Measurements from ENCODE around the gene ROBO1. TPM values are rescaled to one million over a fixed set of nuclear protein-coding genes. Genes with fewer than 3 reads are reported as not detected.

The ROBO1 gene
- total and polyA plus RNA-seq, 2 of the 8 experiments (the other 6 are each of a cell fraction or from before 2014, with no cell fraction given): 51.4 to 91.0 TPM

GRCh38 chr3:78589778-78590177 lies 1178.0 kb downstream of the ROBO1 start:
- no peaks in the 10 kb centered on the region; a peak in 1 of 4 replicates for H3K9me3 ChIP-seq (ENCODE audit: insufficient read depth in 2 of 2, low read depth in 1 of 2, low read length in 1 of 2)
- TF ChIP-seq USF2 (IDR thresholded peaks at IDR 0.05; ENCODE audit: low read length): no peak
- no peak for TF ChIP-seq BCL11A (IDR thresholded peaks at IDR 0.05; ENCODE audit: low read depth in 2 of 2, low read length in 2 of 2)
- peak; percentile 49; the same call in 1 of the 2 replicates for TF ChIP-seq POU5F1 (IDR thresholded peaks at IDR 0.05; ENCODE audit: low read depth, low read length)
- H2BK120ac ChIP-seq (replicated peaks; ENCODE audit: low read depth, low read length): no peak overlapping the region
- no peak overlapping the region for H2BK12ac ChIP-seq (ENCODE audit: low read depth, low read length)
- H3K79me2 ChIP-seq (ENCODE audit: control insufficient read depth in 1 of 2, insufficient read depth in 2 of 2, low read length in 2 of 2): no peaks in the 10 kb centered on the region
- WGBS, 2 experiments (ENCODE audit: extremely low coverage in 1 of 2, insufficient coverage in 1 of 2, insufficient read length in 1 of 2, insufficient replicate concordance in 2 of 2, low coverage in 1 of 2, low lambda C conversion rate in 2 of 2, missing lambda C conversion rate in 1 of 2): 15% methylated on average over 1 of the region's 1 CpG; no CpG with 5 or more reads in 1 of the 2 experiments
- no peak overlapping the region for H4K5ac ChIP-seq (ENCODE audit: insufficient read length, low read depth, low read length)
- H3K27ac ChIP-seq (ENCODE audit: low read depth, low read length): no peak overlapping the region
- no peak overlapping the region for H3K4me2 ChIP-seq (ENCODE audit: insufficient read depth in 1 of 2, low read depth in 2 of 2, low read length in 2 of 2)
- no peak overlapping the region for H3K14ac ChIP-seq (ENCODE audit: insufficient read length)
- no peak overlapping the region for H4K91ac ChIP-seq (replicated peaks; ENCODE audit: insufficient read length, low read length)
- H2BK20ac ChIP-seq (ENCODE audit: low read length): no peak overlapping the region
- FAIRE-seq: peak; percentile 60
- DNase-seq (ENCODE audit: low read depth in 1 of 2, low spot score in 2 of 2): no peak
- no peaks in the 10 kb centered on the region for H3K23me2 ChIP-seq (ENCODE audit: low read depth, low read length)
- ChIA-PET POLR2A (ENCODE audit: partially characterized antibody) (no interaction called here), CTCF (ENCODE audit: partially characterized antibody) (interaction anchor here (1.6 kb wide), 1 partner anchor 56 kb away, joined by 5 read pairs; no protein-coding TSS in a partner anchor)
- no peak overlapping the region for H3K18ac ChIP-seq (ENCODE audit: extremely low read depth, low read length)
- H2AFZ ChIP-seq (ENCODE audit: low read length): no peak overlapping the region
- H3K23ac ChIP-seq (ENCODE audit: insufficient read length): no peak overlapping the region
- no peaks in the 10 kb centered on the region; a peak in 2 of 8 replicates for H3K36me3 ChIP-seq (ENCODE audit: control insufficient read depth in 2 of 4, insufficient read depth in 4 of 4, low read length in 3 of 4)
- H3K4ac ChIP-seq (replicated peaks; ENCODE audit: insufficient read length, low read depth, low read length): no peak overlapping the region
- no peak overlapping the region for H3K9ac ChIP-seq (replicated peaks in 1 of 4; ENCODE audit: extremely low read depth in 1 of 4, low read depth in 3 of 4, low read length in 3 of 4)
- no peak overlapping the region for H2AK5ac ChIP-seq (ENCODE audit: low read depth, low read length)
- no peak overlapping the region for H3K4me3 ChIP-seq (ENCODE audit: extremely low read depth in 1 of 4, insufficient read depth in 2 of 4, low read depth in 3 of 4, low read length in 4 of 4)
- H2BK15ac ChIP-seq (ENCODE audit: low read length): no peak overlapping the region
- no peaks in the 10 kb centered on the region for H4K20me1 ChIP-seq (replicated peaks in 1 of 2; ENCODE audit: control insufficient read depth in 1 of 2, insufficient read depth in 2 of 2, low read length in 2 of 2)
- no peak overlapping the region for H2BK5ac ChIP-seq (ENCODE audit: low read depth, low read length)
- no peak overlapping the region for H3K56ac ChIP-seq (replicated peaks; ENCODE audit: insufficient read length, low read depth, low read length)
- H3K27me3 ChIP-seq (replicated peaks in 1 of 4; ENCODE audit: control insufficient read depth in 3 of 4, extremely low read depth in 1 of 4, insufficient read depth in 3 of 4, low read length in 3 of 4): no peaks in the 10 kb centered on the region
- H3K79me1 ChIP-seq (ENCODE audit: low read depth, low read length): no peaks in the 10 kb centered on the region
- H4K8ac ChIP-seq (ENCODE audit: extremely low read depth, insufficient read depth, low read length): no peak overlapping the region
- peaks cover 0 to 10% (median 1%) of the 10 kb centered on the region in 4 experiments; a peak in 3 of 7 replicates for H3K4me1 ChIP-seq (replicated peaks in 1 of 4; ENCODE audit: control insufficient read depth in 3 of 4, insufficient read depth in 4 of 4, low read length in 3 of 4)
